Measurements from ENCODE around the gene IRAK3. TPM values are rescaled to one million over a fixed set of nuclear protein-coding genes. Genes with fewer than 3 reads are reported as not detected.
"Not testable (repeated sequence)": the region's sequence is repeated elsewhere in the genome, so short reads cannot be mapped to it uniquely, and the experiment has no call there.

Gene IRAK3
- total and polyA plus RNA-seq, 10 donors: 4.4 to 157 (median 73.5) TPM

DNA sequence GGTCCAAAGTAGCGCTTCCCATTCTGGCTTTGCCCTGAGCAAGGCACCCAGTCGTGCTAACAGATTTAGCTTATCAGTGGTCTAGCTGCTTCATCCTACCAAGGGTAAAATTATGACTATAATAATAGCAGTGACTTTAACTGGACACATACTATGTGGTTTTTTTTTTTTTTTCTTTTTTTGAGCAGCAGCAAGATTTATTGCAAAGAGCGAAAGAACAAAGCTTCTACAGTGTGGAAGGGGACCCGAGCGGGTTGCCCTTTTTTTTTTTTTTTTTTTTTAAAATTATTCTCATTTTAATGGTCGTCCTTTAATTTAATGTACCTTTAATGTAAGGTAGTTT lies 113.8 kb downstream of the IRAK3 start:
- Histone ChIP-seq H3K9me3 (no peaks in the 10 kb centered on the region), H3K27me3 (replicated peaks in 1 of 7) (no peaks in the 10 kb centered on the region), H3K4me3 (peak overlapping the region; percentile 63 to 82 (median 74)), H3K27ac (peak overlapping the region; percentile 75 to 95 (median 90)), H3K36me3 (peaks cover 0 to 23% (median 3%) of the 10 kb centered on the region in 6 donors), H3K4me1 (peaks cover 4 to 61% (median 35%) of the 10 kb centered on the region in 6 donors)
- intact Hi-C loops (cut with DNase I; ENCODE audit: low total_unique reads): no loop called here
- no peak for DNase-seq
- WGBS, 5 donors: 5 to 13% (median 11%) methylated on average over 6 of the region's 6 CpGs
- TF ChIP-seq POLR2A (IDR thresholded peaks at IDR 0.05): no peak
- TF ChIP-seq, protein P1, sequence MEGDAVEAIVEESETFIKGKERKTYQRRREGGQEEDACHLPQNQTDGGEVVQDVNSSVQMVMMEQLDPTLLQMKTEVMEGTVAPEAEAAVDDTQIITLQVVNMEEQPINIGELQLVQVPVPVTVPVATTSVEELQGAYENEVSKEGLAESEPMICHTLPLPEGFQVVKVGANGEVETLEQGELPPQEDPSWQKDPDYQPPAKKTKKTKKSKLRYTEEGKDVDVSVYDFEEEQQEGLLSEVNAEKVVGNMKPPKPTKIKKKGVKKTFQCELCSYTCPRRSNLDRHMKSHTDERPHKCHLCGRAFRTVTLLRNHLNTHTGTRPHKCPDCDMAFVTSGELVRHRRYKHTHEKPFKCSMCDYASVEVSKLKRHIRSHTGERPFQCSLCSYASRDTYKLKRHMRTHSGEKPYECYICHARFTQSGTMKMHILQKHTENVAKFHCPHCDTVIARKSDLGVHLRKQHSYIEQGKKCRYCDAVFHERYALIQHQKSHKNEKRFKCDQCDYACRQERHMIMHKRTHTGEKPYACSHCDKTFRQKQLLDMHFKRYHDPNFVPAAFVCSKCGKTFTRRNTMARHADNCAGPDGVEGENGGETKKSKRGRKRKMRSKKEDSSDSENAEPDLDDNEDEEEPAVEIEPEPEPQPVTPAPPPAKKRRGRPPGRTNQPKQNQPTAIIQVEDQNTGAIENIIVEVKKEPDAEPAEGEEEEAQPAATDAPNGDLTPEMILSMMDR (IDR thresholded peaks at IDR 0.05 in 8 of 11, conservative IDR thresholded peaks at IDR 0.05 in 3 of 11): no peak
- TF ChIP-seq POLR2AphosphoS5 (IDR thresholded peaks at IDR 0.05): no peak

DNA sequence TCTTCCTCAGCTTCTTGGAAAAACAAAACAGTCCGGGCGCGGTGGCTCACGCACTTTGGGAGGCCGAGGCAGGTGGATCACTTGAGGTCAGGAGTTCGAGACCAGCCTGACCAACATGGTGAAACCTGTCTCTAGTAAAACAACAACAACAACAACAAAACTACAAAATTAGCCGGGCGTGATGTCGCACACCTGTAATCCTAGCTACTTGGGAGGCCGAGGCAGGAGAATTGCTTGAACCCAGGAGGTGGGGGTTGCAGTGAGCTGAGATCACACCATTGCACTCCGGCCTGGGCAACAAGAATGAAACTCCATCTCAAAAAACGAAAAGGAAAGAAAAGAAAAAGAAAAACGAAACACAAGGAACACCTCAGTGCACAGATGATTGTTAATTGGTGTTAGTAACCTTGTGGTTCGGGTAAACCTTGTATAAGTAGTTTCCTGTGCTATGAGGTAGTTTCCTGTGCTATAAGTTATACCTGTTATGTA lies 114.3 kb downstream of the IRAK3 start:
- 59 to 72% (median 61%) methylated on average over 14 of the region's 14 CpGs for WGBS, 5 donors
- H3K27ac ChIP-seq: peak overlapping the region in 7 of 8 donors; percentile 79 to 95 (median 90)
- H3K4me3 ChIP-seq: peak overlapping the region; percentile 63 to 82 (median 74)
- intact Hi-C loops (cut with DNase I; ENCODE audit: low total_unique reads); H3K27me3 ChIP-seq (replicated peaks in 1 of 7); H3K9me3 ChIP-seq: not testable (repeated sequence)
- TF ChIP-seq POLR2AphosphoS5 (IDR thresholded peaks at IDR 0.05): peak in 1 of 3 donors; percentile 18
- peaks cover 0 to 29% (median 3%) of the 10 kb centered on the region in 6 donors for H3K36me3 ChIP-seq
- H3K4me1 ChIP-seq: peaks cover 4 to 61% (median 35%) of the 10 kb centered on the region in 6 donors
- DNase-seq: peak; percentile 80

Other genes with a start within 250 kb of the IRAK3 start
- 10 to 100 TPM in 4 of 7 donors, 1 to 10 TPM in 3; 6.5 to 21.7 (median 16.9) TPM for gene LLPH, start 58.5 kb upstream of the IRAK3 start, total RNA-seq
- 10 to 100 TPM; 13.9 to 21.1 (median 19.1) TPM for gene LLPH, start 58.5 kb upstream of the IRAK3 start, polyA plus RNA-seq
- 100 to 1,000 TPM; 114 to 257 (median 134) TPM for gene TMBIM4, start 19.2 kb upstream of the IRAK3 start, total RNA-seq
- gene TMBIM4, start 19.2 kb upstream of the IRAK3 start, polyA plus RNA-seq: 100 to 1,000 TPM in 2 of 3 donors, 10 to 100 TPM in 1; 93.4 to 132 (median 125) TPM
- gene HELB, start 113.3 kb downstream of the IRAK3 start, total RNA-seq: 10 to 100 TPM; 16.8 to 33.7 (median 20.5) TPM
- gene HELB, start 113.3 kb downstream of the IRAK3 start, polyA plus RNA-seq: 1 to 10 TPM in 2 of 3 donors, under 1 TPM in 1; 0.83 to 2.0 (median 1.3) TPM